HuH-7.5 (cell line): Measurements from ENCODE around the gene FGFBP1.

ENCODE experiments used
- DNase-seq: peaks from one replicate; pipeline ENCODE4 v3.0.0; 2011; ENCODE audit warnings: low spot score

FGFBP1 gene

DNA sequence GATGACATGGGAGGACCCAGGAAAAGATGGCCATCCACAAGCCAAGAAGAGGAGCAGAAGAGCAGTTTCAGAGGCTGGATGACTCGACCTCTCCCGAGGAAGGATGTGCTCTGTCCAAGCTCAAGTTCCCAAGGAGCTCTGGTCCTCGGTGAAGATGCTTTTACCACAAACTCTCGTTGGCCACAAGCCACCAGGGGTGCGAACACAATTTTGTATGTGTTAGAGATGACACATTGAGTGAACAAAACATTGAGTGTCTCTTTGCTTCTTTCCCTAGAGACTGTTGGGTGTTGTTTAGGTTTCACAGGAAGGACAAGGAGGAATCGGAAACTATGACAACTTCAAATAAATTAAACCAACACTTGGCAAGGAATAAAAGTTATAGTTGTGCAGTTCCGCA is 26.3 kb downstream of the FGFBP1 start:
- no peak for DNase-seq

DNA sequence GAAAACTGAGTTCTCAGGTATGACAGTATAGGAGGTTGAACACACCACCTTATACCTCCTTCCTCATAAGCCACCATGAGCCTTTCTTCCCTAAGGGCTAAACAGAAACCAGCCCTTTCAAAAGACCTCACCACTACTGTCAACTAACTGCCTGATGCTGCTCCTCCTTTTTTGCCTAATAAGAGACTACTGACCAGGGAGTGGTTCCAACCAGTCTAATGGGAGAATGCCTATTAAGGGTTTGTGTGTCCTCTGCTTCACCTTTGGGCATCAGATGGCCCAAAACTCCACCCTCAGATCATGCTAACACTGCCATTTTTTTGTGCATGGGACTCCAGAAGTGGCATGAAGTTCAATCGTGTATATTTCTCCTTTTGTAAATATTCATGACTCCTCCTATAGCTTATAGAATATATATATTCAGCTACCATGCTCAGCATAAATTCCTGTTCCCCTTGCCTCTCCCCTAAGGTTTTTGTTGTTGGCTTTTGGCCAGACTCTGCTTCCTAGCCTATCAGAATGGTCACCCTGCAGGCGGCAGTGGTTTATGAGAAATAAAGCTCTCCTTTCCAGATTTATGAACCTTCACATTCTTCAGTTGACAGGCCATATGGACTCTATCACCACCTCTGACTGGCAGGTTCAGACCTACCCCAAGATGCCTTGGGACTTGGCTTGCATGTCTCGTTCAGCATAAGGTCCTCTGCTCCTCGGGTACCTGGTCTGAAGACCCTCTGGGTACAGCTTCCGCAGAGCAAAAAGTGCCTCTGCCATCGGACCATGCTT is 28.2 kb downstream of the FGFBP1 start:
- no peak for DNase-seq

DNA sequence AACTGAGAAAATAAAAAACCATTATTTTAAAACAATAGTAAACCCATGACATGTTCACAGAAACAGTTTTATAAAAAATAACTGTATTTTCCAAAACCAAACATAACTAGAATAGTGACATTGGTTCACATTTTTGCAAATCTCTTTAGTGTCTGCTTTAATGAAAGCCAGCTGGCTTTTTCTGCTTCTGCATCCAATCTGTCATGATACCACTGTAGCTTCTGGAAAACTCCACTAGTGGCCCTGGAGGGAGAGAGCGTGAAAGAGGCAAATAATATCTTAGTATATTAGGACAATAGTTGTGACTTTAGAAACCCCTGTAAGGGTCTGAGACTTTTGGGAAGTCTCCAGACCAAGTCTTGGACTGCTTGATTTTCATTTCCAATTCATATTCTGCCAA is 31.1 kb downstream of the FGFBP1 start:
- no peak for DNase-seq

DNA sequence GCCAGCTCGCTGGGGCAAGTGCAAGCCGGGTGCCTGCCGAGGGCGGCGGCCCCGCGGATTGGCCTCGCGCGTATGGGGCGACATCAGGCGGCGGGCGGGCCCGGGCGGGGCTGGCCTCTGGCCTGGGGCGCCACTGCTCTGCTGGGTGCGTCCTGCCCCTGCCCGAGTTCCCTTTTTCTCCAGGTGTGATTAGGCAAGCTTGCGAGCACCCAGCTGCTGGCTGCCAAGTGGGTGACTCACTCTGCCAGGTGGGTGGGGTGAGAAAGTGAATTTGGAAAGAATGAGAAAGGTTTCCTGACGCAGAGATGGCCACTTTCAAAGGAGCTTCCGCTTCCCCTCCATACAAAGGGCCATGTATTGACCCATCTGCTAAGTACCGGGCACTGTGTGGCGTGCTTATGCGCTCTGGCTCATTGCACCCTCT is 32.5 kb downstream of the FGFBP1 start:
- DNase-seq, result peak; percentile 41

DNA sequence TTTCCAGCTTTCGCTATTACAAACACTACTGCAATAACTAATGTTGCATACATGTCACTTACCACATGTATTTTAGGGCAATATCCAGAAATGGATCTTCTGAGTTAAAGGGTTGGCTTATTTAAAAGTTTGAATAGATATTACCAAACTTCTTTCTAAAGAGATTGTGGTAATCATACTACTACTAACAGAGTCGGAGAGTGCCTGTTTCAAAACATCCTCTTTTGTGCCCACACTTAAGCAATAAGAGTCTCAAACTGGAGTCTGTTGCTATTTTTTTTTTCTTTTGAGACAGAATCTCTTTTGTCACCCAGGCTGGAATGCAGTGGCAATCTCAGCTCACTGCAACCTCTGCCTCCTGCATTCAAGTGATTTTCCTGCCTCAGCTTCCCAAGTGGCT is 35.8 kb downstream of the FGFBP1 start:
- DNase-seq, result no peak

DNA sequence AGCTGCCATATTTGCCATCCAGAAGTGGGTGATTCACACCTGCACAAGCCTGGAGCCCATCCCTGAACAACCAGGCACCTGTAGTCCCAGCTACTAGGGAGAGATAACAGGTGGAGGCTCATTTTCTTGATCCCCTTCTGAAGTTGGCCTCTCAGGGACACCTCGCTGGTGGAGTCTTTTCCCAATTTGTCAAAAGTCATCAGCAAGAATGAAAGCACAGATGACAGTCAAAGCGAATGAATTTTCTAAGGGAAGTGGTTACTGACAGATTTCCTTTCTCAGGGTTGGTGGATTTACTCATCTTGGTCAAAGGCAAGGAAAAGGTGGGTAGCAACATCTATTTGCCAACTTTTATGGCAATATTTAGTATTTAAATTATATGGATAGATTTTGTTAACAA is 36.5 kb downstream of the FGFBP1 start:
- DNase-seq, result no peak

DNA sequence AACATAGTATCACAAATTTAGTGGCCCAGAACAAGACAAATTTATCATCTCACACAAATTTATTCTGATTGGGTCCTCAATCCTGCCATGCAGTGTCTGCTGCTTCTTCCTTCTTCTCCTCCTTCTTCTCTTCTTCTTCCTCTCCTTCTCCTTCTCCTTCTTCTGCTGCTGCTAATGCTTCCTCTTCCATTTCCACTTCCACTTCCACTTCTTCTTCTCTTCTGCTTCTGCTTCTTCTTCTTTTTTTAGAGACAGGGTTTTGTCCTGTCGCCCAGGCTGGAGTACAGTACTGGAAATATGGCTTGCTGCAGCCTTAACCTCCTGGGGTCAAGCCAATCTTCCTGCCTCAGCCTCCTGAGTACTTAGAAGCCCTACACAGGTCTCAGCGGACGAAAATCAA is 37.5 kb downstream of the FGFBP1 start:
- no peak for DNase-seq

DNA sequence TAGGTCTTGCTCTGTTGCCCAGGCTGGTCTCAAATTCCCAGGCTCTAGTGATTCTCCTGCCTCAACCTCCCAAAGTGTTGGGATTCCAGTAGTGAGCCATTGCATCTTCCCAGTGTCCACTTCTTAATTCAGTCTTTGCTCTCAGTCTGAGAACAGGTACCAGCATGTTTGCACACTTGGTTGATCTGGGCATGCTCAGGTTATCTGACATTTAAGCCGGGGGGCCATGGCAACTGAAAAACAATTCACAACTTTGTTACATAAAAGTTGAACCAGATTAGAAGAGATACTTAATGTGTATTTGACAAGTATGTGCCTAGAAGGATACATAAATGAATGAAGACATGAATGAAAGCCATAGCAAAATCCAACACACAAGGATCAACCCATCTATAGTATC is 39.0 kb downstream of the FGFBP1 start:
- DNase-seq, result no peak

DNA sequence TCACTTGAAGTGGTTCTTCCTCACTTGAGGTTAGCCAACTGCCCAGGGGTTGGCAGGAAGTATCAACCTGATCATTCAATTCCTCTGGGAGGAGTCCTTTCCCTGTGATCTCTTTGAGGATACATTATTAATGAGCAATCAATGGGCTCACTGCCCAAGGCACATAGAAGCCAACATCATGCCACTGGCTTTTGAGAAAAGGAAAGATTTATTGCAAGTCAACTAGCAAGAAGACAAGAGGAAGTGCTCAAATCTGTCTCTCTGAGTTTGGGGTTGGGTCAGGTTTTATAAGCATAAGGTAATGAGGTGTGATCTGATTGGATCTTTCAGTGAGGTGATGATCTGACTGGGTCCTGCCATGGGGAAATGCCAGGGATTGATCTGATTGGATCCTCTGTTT is 39.6 kb downstream of the FGFBP1 start:
- DNase-seq, result no peak

DNA sequence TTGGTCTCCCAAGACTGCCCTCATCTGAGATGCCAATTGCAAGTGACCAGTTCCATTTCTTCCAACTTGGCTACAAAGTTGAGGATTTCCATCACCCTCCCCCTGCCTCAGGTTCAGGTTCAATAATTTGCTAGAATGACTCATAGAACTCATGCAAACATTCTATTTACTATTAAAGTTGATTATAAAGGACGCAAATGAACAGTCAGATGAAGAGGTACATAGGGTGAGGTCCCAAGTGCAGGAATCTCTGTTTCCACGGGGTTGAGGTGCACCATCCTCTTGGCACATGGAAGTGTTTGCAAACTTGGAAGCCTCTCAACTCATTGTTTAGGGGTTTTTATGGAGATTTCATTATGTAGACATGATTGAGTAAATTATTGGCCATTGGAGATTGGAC is 41.0 kb downstream of the FGFBP1 start:
- no peak for DNase-seq

DNA sequence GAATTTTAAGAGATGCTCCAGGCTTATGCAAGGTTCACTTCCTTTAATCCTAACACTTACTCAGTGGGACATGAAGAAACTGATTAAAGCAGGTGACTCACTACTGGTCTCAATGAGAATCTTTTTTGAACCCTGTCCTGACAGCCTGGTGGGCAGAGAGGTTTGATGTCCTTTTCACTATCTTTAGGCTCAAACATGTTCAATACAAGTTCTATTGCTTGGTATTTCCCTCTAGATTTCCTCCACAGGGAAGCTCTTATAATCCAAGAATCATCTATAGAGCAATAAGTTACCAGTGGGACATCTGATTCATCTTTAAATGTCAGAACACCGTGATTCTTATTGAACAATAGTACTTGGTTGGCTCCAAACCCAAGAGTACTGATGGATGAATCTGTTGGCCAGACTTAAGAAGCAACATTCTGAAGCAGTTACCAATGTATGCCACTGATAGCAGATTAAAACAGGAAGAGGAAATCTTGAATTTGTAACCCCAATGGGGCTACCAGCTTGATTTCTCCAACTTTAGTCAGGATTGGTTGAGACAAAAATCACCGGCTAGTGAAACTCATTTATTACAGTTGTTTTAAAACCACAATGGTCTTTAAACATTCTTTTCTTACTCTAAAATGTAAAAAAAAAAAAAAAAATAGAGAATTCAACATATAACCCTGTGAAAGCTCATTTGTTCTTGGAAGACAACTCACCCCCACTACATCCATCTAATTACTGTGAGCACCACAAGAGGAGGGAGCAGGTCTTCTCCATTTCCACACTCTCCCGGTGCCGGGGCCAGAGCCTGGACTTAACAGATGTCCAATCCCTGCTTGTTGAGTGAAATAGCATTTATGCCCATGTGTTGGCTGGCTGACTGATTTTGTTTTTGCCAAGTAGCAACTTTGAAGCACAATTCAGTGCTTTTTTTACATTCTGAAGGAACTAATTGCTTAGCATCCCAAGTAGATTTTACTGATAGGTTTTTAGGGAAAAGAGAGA is 43.3 kb downstream of the FGFBP1 start:
- no peak for DNase-seq

DNA sequence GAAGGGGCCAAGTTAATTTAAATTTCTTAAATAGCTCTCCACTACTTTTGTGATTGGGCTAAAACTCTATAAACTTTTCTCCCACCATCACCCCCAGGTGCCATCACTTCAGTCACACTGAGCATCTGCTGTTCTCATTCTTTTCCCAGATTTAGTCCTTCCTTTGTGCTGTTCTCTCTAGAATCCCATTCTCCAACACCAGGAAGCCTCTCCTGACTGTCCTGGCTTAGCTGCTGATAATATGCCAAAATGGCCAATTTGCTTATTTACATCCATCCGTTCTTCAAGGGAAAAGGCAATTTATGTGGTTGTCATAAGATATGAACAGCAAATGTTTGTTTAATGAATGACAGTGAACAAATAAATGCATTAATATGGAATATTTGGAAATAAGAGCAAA is 44.1 kb downstream of the FGFBP1 start:
- DNase-seq, result no peak

DNA sequence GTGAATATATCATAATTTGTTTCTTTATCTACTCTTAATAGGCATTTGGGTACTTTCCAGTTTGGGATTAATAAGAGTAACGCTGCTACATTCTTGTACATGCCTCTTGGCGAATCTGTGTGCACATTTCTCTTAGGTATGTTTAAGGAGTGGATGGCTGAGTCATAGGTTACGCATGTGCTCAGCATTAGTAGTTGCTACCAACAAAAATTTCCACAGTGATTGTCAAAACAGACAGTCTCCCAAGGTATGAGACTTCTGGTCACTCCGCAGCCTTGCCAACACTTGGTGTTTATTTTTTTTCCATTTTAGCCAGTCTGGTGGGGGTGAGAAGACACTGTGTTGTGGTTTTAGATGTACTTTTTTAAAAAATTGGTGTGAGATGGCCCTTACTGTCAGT is 44.6 kb downstream of the FGFBP1 start:
- no peak for DNase-seq

DNA sequence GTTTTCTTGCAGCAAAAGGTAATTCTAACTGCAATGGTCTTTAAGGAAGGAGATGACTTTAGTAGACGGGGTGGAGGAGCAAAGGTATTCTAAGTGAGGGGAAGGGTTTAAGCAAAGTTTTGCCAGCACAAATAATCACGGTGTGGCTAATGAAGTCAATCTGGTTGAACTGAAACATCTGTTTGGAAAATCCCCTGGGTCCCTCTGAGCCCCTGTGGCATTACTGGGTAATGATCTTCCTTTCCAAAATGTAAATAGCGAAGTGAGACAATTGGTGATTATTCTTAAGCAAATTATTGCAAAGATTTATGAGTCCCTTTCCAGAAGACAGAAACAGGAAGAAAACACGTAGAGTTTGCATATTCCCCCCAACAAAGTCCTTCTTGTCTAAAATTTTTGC is 47.2 kb downstream of the FGFBP1 start:
- no peak for DNase-seq

DNA sequence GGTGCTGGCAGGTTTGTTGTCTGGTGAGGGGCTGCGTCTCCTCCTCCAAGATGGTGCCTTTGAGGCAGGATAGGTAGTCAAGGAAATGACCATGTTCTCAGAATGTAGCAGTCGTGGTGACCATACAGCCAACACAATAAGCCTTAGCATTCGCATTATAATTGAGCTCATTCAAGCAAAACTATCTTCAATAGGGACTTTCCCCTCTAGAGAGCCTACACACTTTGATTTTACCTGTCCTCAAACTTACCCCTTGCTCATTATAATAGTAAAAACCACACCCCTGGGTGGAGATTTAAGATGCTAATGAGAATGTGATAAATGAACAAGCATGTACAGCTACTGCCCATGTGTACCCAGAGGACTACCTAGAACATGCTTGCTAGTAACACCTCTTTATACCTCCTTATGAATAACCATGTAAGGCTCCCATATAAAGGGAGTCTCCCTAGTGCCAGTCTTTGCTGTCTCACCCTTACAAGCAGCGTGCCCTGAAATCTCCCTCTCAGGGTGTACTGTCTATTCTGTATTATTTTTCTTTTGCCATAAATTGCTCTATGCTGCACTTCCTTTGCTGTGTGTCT is 48.2 kb downstream of the FGFBP1 start:
- no peak for DNase-seq

DNA sequence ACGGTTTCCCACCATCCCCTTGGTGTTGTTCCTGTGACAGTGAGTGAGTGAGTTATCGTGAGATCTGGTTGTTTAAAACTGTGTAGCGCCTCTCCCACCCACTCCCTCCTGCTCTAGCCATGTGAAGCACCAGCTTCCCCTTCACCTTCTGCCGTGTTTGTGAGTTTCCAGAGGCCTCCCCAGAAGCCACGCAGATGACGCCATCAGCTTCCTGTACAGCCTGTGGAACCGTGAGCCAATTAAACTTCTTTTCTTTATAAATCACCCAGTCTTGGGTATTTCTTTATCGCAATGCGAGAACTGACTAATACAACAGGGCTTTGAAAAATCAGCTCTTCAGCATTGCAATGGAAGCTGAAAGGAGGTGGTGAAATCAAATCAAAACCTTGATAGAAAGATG is 50.0 kb downstream of the FGFBP1 start:
- no peak for DNase-seq
